ENCODE measurements around the gene KDM2A. TPM values are rescaled to one million over a fixed set of nuclear protein-coding genes. Genes with fewer than 3 reads are reported as not detected.

Gene KDM2A
- polyA plus RNA-seq, 2 of the 4 experiments (the other 2 are of a cell fraction): 34.5 to 42.8 TPM

DNA sequence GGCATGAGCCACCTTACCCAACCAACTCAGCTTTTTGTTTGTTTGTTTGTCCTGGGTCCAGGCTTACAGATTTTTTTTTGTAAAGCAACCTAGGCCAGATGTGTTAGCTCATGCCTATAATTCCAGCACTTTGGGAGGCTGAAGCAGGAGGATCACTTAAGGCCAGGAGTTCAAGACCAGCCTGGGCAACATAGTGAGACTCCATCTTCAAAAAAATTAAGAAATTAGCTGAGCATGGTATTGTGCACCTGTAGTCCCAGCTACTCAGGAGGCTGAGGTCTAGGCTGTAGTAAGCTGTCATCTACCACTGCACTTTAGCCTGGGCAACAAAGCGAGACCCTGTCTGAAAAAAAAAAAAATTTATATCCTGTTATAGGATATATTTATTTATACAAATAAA is 118.5 kb downstream of the KDM2A start:
- FAIRE-seq (no peak), DNase-seq (ENCODE audit: low read depth in 1 of 2, low spot score in 1 of 2) (no peak), ATAC-seq (no peak)
- TF ChIP-seq, protein P1, sequence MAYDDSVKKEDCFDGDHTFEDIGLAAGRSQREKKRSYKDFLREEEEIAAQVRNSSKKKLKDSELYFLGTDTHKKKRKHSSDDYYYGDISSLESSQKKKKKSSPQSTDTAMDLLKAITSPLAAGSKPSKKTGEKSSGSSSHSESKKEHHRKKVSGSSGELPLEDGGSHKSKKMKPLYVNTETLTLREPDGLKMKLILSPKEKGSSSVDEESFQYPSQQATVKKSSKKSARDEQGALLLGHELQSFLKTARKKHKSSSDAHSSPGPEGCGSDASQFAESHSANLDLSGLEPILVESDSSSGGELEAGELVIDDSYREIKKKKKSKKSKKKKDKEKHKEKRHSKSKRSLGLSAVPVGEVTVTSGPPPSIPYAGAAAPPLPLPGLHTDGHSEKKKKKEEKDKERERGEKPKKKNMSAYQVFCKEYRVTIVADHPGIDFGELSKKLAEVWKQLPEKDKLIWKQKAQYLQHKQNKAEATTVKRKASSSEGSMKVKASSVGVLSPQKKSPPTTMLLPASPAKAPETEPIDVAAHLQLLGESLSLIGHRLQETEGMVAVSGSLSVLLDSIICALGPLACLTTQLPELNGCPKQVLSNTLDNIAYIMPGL (CRISPR knock-in tag; IDR thresholded peaks at IDR 0.05; ENCODE audit: borderline replicate concordance): no peak
- TF ChIP-seq CHD2 (IDR thresholded peaks at IDR 0.05; ENCODE audit: low read length, partially characterized antibody) (no peak), RARB (CRISPR knock-in tag; IDR thresholded peaks at IDR 0.05) (no peak), RFX5 (IDR thresholded peaks at IDR 0.05) (no peak), MAFK (IDR thresholded peaks at IDR 0.05; ENCODE audit: partially characterized antibody) (no peak), EP300 (IDR thresholded peaks at IDR 0.05) (no peak), CEBPB (IDR thresholded peaks at IDR 0.05) (no peak), HOXB13 (CRISPR knock-in tag; IDR thresholded peaks at IDR 0.05; ENCODE audit: low read depth) (no peak), MYC (IDR thresholded peaks at IDR 0.05; ENCODE audit: borderline replicate concordance, low read length) (no peak), BHLHE40 (IDR thresholded peaks at IDR 0.05; ENCODE audit: low read depth, low read length) (no peak), NFE2L2 (conservative IDR thresholded peaks at IDR 0.05; ENCODE audit: low read length) (no peak), NPAS2 (CRISPR knock-in tag; IDR thresholded peaks at IDR 0.05; ENCODE audit: borderline replicate concordance) (no peak), HOXA7 (CRISPR knock-in tag; IDR thresholded peaks at IDR 0.05) (no peak), TFCP2L1 (CRISPR knock-in tag; IDR thresholded peaks at IDR 0.05) (no peak)
- TF ChIP-seq, protein P2, sequence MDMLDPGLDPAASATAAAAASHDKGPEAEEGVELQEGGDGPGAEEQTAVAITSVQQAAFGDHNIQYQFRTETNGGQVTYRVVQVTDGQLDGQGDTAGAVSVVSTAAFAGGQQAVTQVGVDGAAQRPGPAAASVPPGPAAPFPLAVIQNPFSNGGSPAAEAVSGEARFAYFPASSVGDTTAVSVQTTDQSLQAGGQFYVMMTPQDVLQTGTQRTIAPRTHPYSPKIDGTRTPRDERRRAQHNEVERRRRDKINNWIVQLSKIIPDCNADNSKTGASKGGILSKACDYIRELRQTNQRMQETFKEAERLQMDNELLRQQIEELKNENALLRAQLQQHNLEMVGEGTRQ (IDR thresholded peaks at IDR 0.05): no peak
- TF ChIP-seq, protein P3, sequence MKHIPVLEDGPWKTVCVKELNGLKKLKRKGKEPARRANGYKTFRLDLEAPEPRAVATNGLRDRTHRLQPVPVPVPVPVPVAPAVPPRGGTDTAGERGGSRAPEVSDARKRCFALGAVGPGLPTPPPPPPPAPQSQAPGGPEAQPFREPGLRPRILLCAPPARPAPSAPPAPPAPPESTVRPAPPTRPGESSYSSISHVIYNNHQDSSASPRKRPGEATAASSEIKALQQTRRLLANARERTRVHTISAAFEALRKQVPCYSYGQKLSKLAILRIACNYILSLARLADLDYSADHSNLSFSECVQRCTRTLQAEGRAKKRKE (CRISPR knock-in tag; IDR thresholded peaks at IDR 0.05; ENCODE audit: low read depth): no peak
- TF ChIP-seq, protein P4, sequence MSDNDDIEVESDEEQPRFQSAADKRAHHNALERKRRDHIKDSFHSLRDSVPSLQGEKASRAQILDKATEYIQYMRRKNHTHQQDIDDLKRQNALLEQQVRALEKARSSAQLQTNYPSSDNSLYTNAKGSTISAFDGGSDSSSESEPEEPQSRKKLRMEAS (IDR thresholded peaks at IDR 0.05): no peak
- TF ChIP-seq, protein P5, sequence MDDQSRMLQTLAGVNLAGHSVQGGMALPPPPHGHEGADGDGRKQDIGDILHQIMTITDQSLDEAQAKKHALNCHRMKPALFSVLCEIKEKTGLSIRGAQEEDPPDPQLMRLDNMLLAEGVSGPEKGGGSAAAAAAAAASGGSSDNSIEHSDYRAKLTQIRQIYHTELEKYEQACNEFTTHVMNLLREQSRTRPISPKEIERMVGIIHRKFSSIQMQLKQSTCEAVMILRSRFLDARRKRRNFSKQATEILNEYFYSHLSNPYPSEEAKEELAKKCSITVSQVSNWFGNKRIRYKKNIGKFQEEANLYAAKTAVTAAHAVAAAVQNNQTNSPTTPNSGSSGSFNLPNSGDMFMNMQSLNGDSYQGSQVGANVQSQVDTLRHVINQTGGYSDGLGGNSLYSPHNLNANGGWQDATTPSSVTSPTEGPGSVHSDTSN (IDR thresholded peaks at IDR 0.05): no peak
- TF ChIP-seq, protein P6, sequence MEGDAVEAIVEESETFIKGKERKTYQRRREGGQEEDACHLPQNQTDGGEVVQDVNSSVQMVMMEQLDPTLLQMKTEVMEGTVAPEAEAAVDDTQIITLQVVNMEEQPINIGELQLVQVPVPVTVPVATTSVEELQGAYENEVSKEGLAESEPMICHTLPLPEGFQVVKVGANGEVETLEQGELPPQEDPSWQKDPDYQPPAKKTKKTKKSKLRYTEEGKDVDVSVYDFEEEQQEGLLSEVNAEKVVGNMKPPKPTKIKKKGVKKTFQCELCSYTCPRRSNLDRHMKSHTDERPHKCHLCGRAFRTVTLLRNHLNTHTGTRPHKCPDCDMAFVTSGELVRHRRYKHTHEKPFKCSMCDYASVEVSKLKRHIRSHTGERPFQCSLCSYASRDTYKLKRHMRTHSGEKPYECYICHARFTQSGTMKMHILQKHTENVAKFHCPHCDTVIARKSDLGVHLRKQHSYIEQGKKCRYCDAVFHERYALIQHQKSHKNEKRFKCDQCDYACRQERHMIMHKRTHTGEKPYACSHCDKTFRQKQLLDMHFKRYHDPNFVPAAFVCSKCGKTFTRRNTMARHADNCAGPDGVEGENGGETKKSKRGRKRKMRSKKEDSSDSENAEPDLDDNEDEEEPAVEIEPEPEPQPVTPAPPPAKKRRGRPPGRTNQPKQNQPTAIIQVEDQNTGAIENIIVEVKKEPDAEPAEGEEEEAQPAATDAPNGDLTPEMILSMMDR (IDR thresholded peaks at IDR 0.05): no peak
- TF ChIP-seq, protein P7, sequence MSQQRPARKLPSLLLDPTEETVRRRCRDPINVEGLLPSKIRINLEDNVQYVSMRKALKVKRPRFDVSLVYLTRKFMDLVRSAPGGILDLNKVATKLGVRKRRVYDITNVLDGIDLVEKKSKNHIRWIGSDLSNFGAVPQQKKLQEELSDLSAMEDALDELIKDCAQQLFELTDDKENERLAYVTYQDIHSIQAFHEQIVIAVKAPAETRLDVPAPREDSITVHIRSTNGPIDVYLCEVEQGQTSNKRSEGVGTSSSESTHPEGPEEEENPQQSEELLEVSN (IDR thresholded peaks at IDR 0.05; ENCODE audit: borderline replicate concordance, low read depth): no peak
- POLR2A ChIA-PET: no interaction called here
- WGBS (ENCODE audit: missing lambda C conversion rate): 90% methylated on average over 1 of the region's 1 CpG
- H3K4me3 ChIP-seq: no peak overlapping the region
- H3K9me3 ChIP-seq: no peaks in the 10 kb centered on the region
- H3K27ac ChIP-seq: no peak overlapping the region
- CTCF ChIA-PET: interaction anchor here (0.6 to 4.2 kb wide), 5 partner anchors 16 to 94 kb away, joined by 3 to 21 read pairs (median 4); no protein-coding TSS in a partner anchor
- H3K4me1 ChIP-seq: peaks cover 25% of the 10 kb centered on the region
- H3K4me2 ChIP-seq: no peak overlapping the region
